Uterus (tissue), 2 donors: Measurements from ENCODE around the gene TMPRSS4.

Experiments used
- CTCF ChIP-seq, 4 experiments: fragments of 200-600 bp in 2 of 4; fragments of 450-650 bp in 2 of 4; sonication (generic) in 2 of 4; IDR thresholded peaks; one replicate each; pipeline ENCODE4 v1.5.1; 2016 to 2019; ENCODE audit warnings: antibody characterized with exemption in 4 of 4, mild to moderate bottlenecking in 2 of 4, moderate library complexity in 1 of 4
- POLR2A ChIP-seq, 2 donors: fragments of 450-650 bp; IDR thresholded peaks; one replicate each; pipeline ENCODE4 v1.6.1; 2016; ENCODE audit warnings: antibody characterized with exemption in 2 of 2, mild to moderate bottlenecking in 1 of 2, moderate library complexity in 1 of 2

- no peak for TF ChIP-seq CTCF (IDR thresholded peaks at IDR 0.05)
- no peak for TF ChIP-seq POLR2A (IDR thresholded peaks at IDR 0.05)
Measured at GRCh38 chr11:118135051-118135795, 58.3 kb downstream of the TMPRSS4 start.
